Activated B cell treated with CpG ODN at 0.5 μM for 24 hours (primary cell): Measurements from ENCODE around the gene STARD13. TPM values are rescaled to one million over a fixed set of nuclear protein-coding genes. Genes with fewer than 3 reads are reported as not detected.

Experiments used
- ATAC-seq: fragments of 200-7000 bp; cut with Tn5 transposase; one replicate; pipeline ENCODE4 v1.10.0; 2021; ENCODE audit warnings: low read depth, mild to moderate bottlenecking, moderate library complexity
- CTCF ChIA-PET: fragments of 350-600 bp; sonication (Branson Sonifier 250); formaldehyde crosslinking; loops from one replicate; lab custom pipeline; 2021; ENCODE audit warnings: antibody characterized with exemption; lab: Charles Lee
- POLR2A ChIA-PET: fragments of 350-600 bp; sonication (Branson Sonifier 250); formaldehyde crosslinking; loops from one replicate; lab custom pipeline; 2021; ENCODE audit warnings: antibody characterized with exemption; lab: Charles Lee
- DNase-seq: peaks from one replicate; pipeline ENCODE4 v3.0.0; 2022
- H3K27ac Mint-ChIP-seq: one replicate; pipeline ENCODE4 v1.8.0; 2020; ENCODE audit warnings: mixed read lengths
- H3K27me3 Mint-ChIP-seq: one replicate; pipeline ENCODE4 v1.8.0; 2021; ENCODE audit warnings: mixed read lengths
- H3K36me3 Mint-ChIP-seq: one replicate; pipeline ENCODE4 v1.8.0; 2021; ENCODE audit warnings: low read depth, mixed read lengths
- H3K4me1 Mint-ChIP-seq: one replicate; pipeline ENCODE4 v1.8.0; 2021; ENCODE audit warnings: mixed read lengths
- H3K4me3 Mint-ChIP-seq: one replicate; pipeline ENCODE4 v1.8.0; 2020; ENCODE audit warnings: mild to moderate bottlenecking, mixed read lengths
- H3K9me3 Mint-ChIP-seq: one replicate; pipeline ENCODE4 v1.8.0; 2020; ENCODE audit warnings: mixed read lengths
- CTCF ChIP-seq: fragments of 200-600 bp; IDR thresholded peaks from one replicate; pipeline ENCODE4 v1.8.0; 2022; ENCODE audit warnings: antibody characterized with exemption, mild to moderate bottlenecking
- intact Hi-C: fragments of 100-400 bp; cut with micrococcal nuclease; formaldehyde crosslinking; loops from one replicate; pipeline ENCODE4 v1.15.1; 2024
- total RNA-seq: library from RNA; stranded (reverse); gene quantifications from 2 replicates; pipeline ENCODE4 v1.2.3, GENCODE V29; 2022

STARD13 gene
- total RNA-seq, 1 donor from 2014 or later: 0.13 TPM

- no peaks in the 10 kb centered on the region for H3K36me3 Mint-ChIP-seq
- ChIA-PET CTCF (interaction anchor here (1.2 kb wide), 1 partner anchor 21 kb away, joined by 3 read pairs; no protein-coding TSS in a partner anchor), POLR2A (interaction anchor here (0.5 kb wide), 1 partner anchor 11 kb away, joined by 5 read pairs; no protein-coding TSS in a partner anchor)
- no peak overlapping the region for H3K27ac Mint-ChIP-seq
- no peak overlapping the region for H3K4me3 Mint-ChIP-seq
- intact Hi-C loops: no loop called here
- no peak for TF ChIP-seq CTCF
- H3K27me3 Mint-ChIP-seq: peaks cover 11% of the 10 kb centered on the region
- H3K4me1 Mint-ChIP-seq: peaks cover 2% of the 10 kb centered on the region
- H3K9me3 Mint-ChIP-seq: no peaks in the 10 kb centered on the region
- ATAC-seq: no peak
- no peak for DNase-seq
These were observed 78.0 kb downstream of the STARD13 start for GRCh38 chr13:33207615-33207961.

GRCh38 chr13:33206945-33207614 is 78.5 kb downstream of the STARD13 start:
- no peak overlapping the region for H3K27ac Mint-ChIP-seq
- intact Hi-C loops: no loop called here
- H3K36me3 Mint-ChIP-seq: no peaks in the 10 kb centered on the region
- H3K27me3 Mint-ChIP-seq: peaks cover 11% of the 10 kb centered on the region
- ChIA-PET CTCF (interaction anchor here (1.2 kb wide), 1 partner anchor 21 kb away, joined by 3 read pairs; no protein-coding TSS in a partner anchor), POLR2A (interaction anchor here (0.5 kb wide), 1 partner anchor 12 kb away, joined by 5 read pairs; no protein-coding TSS in a partner anchor)
- ATAC-seq (no peak), DNase-seq (no peak)
- TF ChIP-seq CTCF: no peak
- no peak overlapping the region for H3K4me3 Mint-ChIP-seq
- no peaks in the 10 kb centered on the region for H3K9me3 Mint-ChIP-seq
- H3K4me1 Mint-ChIP-seq: peaks cover 6% of the 10 kb centered on the region

GRCh38 chr13:33206425-33206824 is 79.1 kb downstream of the STARD13 start:
- Mint-ChIP-seq H3K27me3 (peaks cover 9% of the 10 kb centered on the region), H3K9me3 (no peaks in the 10 kb centered on the region), H3K4me3 (no peak overlapping the region), H3K4me1 (peaks cover 6% of the 10 kb centered on the region), H3K27ac (no peak overlapping the region), H3K36me3 (no peaks in the 10 kb centered on the region)
- DNase-seq: no peak
- ChIA-PET POLR2A (no interaction called here), CTCF (no interaction called here)
- ATAC-seq: no peak
- TF ChIP-seq CTCF: no peak
- intact Hi-C loops: no loop called here

- no peaks in the 10 kb centered on the region for H3K9me3 Mint-ChIP-seq
- ATAC-seq: no peak
- CTCF ChIA-PET: no interaction called here
- H3K27me3 Mint-ChIP-seq: peaks cover 9% of the 10 kb centered on the region
- POLR2A ChIA-PET: no interaction called here
- H3K4me1 Mint-ChIP-seq: peaks cover 6% of the 10 kb centered on the region
- no peak for TF ChIP-seq CTCF
- H3K27ac Mint-ChIP-seq: no peak overlapping the region
- no peaks in the 10 kb centered on the region for H3K36me3 Mint-ChIP-seq
- intact Hi-C loops: no loop called here
- DNase-seq: no peak
- no peak overlapping the region for H3K4me3 Mint-ChIP-seq
These were observed 79.7 kb downstream of the STARD13 start for GRCh38 chr13:33205804-33206221.

- intact Hi-C loops: no loop called here
- Mint-ChIP-seq H3K9me3 (no peaks in the 10 kb centered on the region), H3K36me3 (no peaks in the 10 kb centered on the region), H3K27me3 (peaks cover 9% of the 10 kb centered on the region), H3K27ac (no peak overlapping the region), H3K4me1 (peaks cover 6% of the 10 kb centered on the region), H3K4me3 (no peak overlapping the region)
- no peak for ATAC-seq
- ChIA-PET CTCF (no interaction called here), POLR2A (no interaction called here)
- no peak for TF ChIP-seq CTCF
- no peak for DNase-seq
These were observed 80.3 kb downstream of the STARD13 start for GRCh38 chr13:33205224-33205623.
